T-helper 2 cell treated with Interferon-gamma antibody and Interleukin-4, amounts not matched to agents 100 ng/mL and 5 ng/mL, for 36 hours (primary cell): ENCODE results near the gene TLCD4. TPM values are rescaled to one million over a fixed set of nuclear protein-coding genes. Genes with fewer than 3 reads are reported as not detected.
"Not testable (repeated sequence)": the region's sequence is repeated elsewhere in the genome, so short reads cannot be mapped to it uniquely, and the experiment has no call there.

Source experiments
- intact Hi-C: fragments of 100-400 bp; cut with micrococcal nuclease; formaldehyde crosslinking; loops from one replicate; pipeline ENCODE4 v1.15.1; 2023
- total RNA-seq: library from RNA; stranded (reverse); gene quantifications from 2 replicates; pipeline ENCODE4 v1.2.3, GENCODE V29; 2022

TLCD4 gene
- total RNA-seq = 0.02 TPM in 1 of 2 replicates, not detected in the other

GRCh38 chr1:95117207-95118066 is at the start of gene TLCD4:
TSS of gene TLCD4 (plus strand) at chr1:95117355. CDS start at chr1:95143902, 26,547 bp downstream.
- intact Hi-C loops = loop anchor here (10.0 kb wide), 1 partner anchor 117 kb away; the partner anchor contains the start of gene RWDD3

- intact Hi-C loops = no loop called here
These were observed 49.6 kb upstream of the TLCD4 start for GRCh38 chr1:95067568-95067967.

- intact Hi-C loops = no loop called here
These were observed 48.0 kb upstream of the TLCD4 start for GRCh38 chr1:95068956-95069709.

GRCh38 chr1:95069710-95070093 is 47.5 kb upstream of the TLCD4 start:
- intact Hi-C loops = loop anchor here (5.0 kb wide), 2 partner anchors 652 to 832 kb away; partner anchors contain the start of genes ABCD3 and ARHGAP29

GRCh38 chr1:95071539-95071938 is 45.6 kb upstream of the TLCD4 start:
- intact Hi-C loops = loop anchor here (5.0 kb wide), 2 partner anchors 654 to 834 kb away; partner anchors contain the start of genes ABCD3 and ARHGAP29

- intact Hi-C loops = loop anchor here (1.0 to 5.0 kb wide), 3 partner anchors 162 to 835 kb away; partner anchors contain the start of genes ABCD3, ARHGAP29 and RWDD3
These were observed 45.0 kb upstream of the TLCD4 start for GRCh38 chr1:95072117-95072516.

- intact Hi-C loops = loop anchor here (1.0 to 5.0 kb wide), 4 partner anchors 44 to 835 kb away; partner anchors contain the start of genes ABCD3, ARHGAP29 and RWDD3
These were observed 44.4 kb upstream of the TLCD4 start, which contains the start of gene ALG14 for GRCh38 chr1:95072532-95073419. TSS of gene ALG14 (minus strand) at chr1:95072951. CDS start at chr1:95072898, 53 bp downstream.

- intact Hi-C loops = loop anchor here (1.0 to 5.0 kb wide), 3 partner anchors 43 to 836 kb away; partner anchors contain the start of genes ABCD3 and ARHGAP29
These were observed 43.7 kb upstream of the TLCD4 start for GRCh38 chr1:95073446-95073845.

- intact Hi-C loops = no loop called here
These were observed 41.1 kb upstream of the TLCD4 start for GRCh38 chr1:95076034-95076433.

- intact Hi-C loops = no loop called here
These were observed 36.7 kb upstream of the TLCD4 start for GRCh38 chr1:95080446-95080845.

GRCh38 chr1:95080879-95081278 is 36.3 kb upstream of the TLCD4 start:
- intact Hi-C loops = no loop called here

GRCh38 chr1:95084317-95085176 is 32.6 kb upstream of the TLCD4 start:
- intact Hi-C loops = no loop called here

- intact Hi-C loops = no loop called here
These were observed 31.8 kb upstream of the TLCD4 start for GRCh38 chr1:95085376-95085775.

GRCh38 chr1:95086949-95087533 is 30.1 kb upstream of the TLCD4 start:
- intact Hi-C loops = no loop called here

GRCh38 chr1:95088303-95088702 is 28.9 kb upstream of the TLCD4 start:
- intact Hi-C loops = no loop called here

- intact Hi-C loops = no loop called here
These were observed 27.4 kb upstream of the TLCD4 start for GRCh38 chr1:95089650-95090287.

- intact Hi-C loops = not testable (repeated sequence)
These were observed 25.9 kb upstream of the TLCD4 start for GRCh38 chr1:95091290-95091689.

GRCh38 chr1:95092891-95093290 is 24.3 kb upstream of the TLCD4 start:
- intact Hi-C loops = not testable (repeated sequence)

- intact Hi-C loops = no loop called here
These were observed 23.9 kb upstream of the TLCD4 start for GRCh38 chr1:95093296-95093695.
